Upper lobe of left lung (tissue), 6 donors: ENCODE results near the gene GPX1. TPM values are rescaled to one million over a fixed set of nuclear protein-coding genes. Genes with fewer than 3 reads are reported as not detected.
"Not testable (repeated sequence)": the region's sequence is repeated elsewhere in the genome, so short reads cannot be mapped to it uniquely, and the experiment has no call there.

Experiments
- ATAC-seq, 2 donors: fragments of 200-7000 bp; cut with Tn5 transposase; one replicate each; pipeline ENCODE4 v1.9.1; 2022; ENCODE audit warnings: mild to moderate bottlenecking in 2 of 2, moderate library complexity in 2 of 2; ENCODE audit not compliant: low FRiP score in 2 of 2
- DNase-seq, 2 donors: peaks; one replicate each; pipeline ENCODE4 v3.0.0-alpha.2; 2019 to 2020
- H3K27ac ChIP-seq, 4 donors: fragments of 200-600 bp; sonication (generic); one replicate each; pipeline ENCODE4 v1.5.1; 2016 to 2019
- H3K27me3 ChIP-seq, 4 donors: fragments of 200-600 bp; sonication (generic); one replicate each; pipeline ENCODE4 v1.5.1; 2017 to 2019
- H3K36me3 ChIP-seq, 4 donors: fragments of 200-600 bp; sonication (generic); one replicate each; pipeline ENCODE4 v1.5.1; 2016 to 2019
- H3K4me1 ChIP-seq, 4 donors: fragments of 200-600 bp; sonication (generic); one replicate each; pipeline ENCODE4 v1.5.1; 2018 to 2019
- H3K4me3 ChIP-seq, 4 donors: fragments of 200-600 bp; sonication (generic); one replicate each; pipeline ENCODE4 v1.5.1; 2017 to 2019; ENCODE audit warnings: mild to moderate bottlenecking in 2 of 4, moderate library complexity in 1 of 4
- H3K9me3 ChIP-seq, 4 donors: fragments of 200-600 bp; sonication (generic); one replicate each; pipeline ENCODE4 v1.5.1; 2018 to 2019
- EP300 ChIP-seq, 4 donors: sonication (generic); formaldehyde crosslinking; IDR thresholded peaks; one replicate each; pipeline ENCODE4 v1.5.1; 2017; ENCODE audit warnings: antibody characterized with exemption in 4 of 4, control low read depth in 2 of 4
- POLR2A ChIP-seq, 4 donors: fragments of 450-650 bp; IDR thresholded peaks; one replicate each; pipeline ENCODE4 v1.5.1; 2016 to 2017; ENCODE audit warnings: antibody characterized with exemption in 4 of 4, mild to moderate bottlenecking in 2 of 4
- POLR2AphosphoS5 ChIP-seq, 2 donors: sonication (generic); formaldehyde crosslinking; IDR thresholded peaks; one replicate each; pipeline ENCODE4 v1.5.1; 2017; ENCODE audit warnings: antibody characterized with exemption in 2 of 2
- WGBS, 2 donors: methylation state at CpG; one replicate each; pipeline ENCODE4 v1.1.5; 2017 to 2018; 5-methylcytosine and 5-hydroxymethylcytosine counted together
- total RNA-seq, 6 donors: library from RNA; depleted of rRNA in 4 of 6; stranded (reverse); fragments of >200 nt in 4 of 6; gene quantifications; one replicate each; pipeline versions ENCODE4 v1.1.0 to v1.2.1, GENCODE V29; 2016 to 2021
- TF ChIP-seq, protein P1 (sequence below), 6 experiments: fragments of 450-650 bp in 4 of 6; fragments of 200-600 bp in 2 of 6; sonication (generic) in 2 of 6; IDR thresholded peaks; one replicate each; pipeline ENCODE4 v1.5.1; 2016 to 2019; ENCODE audit warnings: antibody characterized with exemption in 6 of 6
- donor health status: DM: no; HTN: no; CAD: no; lungs with moderate emphysema.
- donor health status: DM: no; HTN: yes; CAD: no; lungs with severe emphysema.

Gene GPX1
- 100 to 1,000 TPM; 174 to 603 (median 445) TPM for total RNA-seq

DNA sequence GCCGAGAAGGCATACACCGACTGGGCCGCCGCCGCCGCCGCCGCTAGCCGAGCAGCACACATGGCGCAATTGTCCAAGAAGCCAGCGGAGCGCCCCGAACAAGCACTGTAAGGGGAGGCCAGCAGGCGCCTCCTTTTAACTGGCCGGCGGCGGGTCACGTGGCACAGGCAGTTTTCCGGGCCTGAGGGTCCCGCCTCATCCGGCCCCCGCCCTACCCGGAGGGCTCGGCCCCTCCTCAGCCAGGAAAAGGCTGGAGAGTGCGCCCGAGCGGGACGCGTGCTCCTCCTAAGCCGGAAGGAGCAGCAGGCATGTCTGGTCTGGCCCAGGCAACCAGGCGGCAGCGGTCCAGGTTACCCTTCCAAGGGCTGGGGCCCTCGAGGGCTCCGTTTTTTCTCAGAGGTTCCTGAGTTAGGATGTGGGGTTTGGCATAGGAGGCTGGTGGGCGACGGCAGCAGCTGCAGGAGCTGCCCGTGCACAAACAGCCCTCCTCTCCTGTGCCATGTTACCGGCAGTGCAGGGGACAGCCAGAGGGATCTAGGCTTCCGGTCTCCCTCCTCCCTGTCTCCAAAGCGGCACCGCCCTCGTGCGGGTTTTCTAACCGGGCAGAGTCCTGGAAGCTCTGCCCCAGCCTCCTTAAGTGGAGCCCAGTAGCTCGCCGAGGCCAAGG is at the start of gene GPX1:
GPX1 (minus strand) TSS at position 137 of the 667 bp plus-strand sequence; CDS start at position 62, 75 bp downstream.
- WGBS, 2 donors, result 2 to 11% methylated on average over 12 to 24 of the region's 46 CpGs
- TF ChIP-seq, protein P1, sequence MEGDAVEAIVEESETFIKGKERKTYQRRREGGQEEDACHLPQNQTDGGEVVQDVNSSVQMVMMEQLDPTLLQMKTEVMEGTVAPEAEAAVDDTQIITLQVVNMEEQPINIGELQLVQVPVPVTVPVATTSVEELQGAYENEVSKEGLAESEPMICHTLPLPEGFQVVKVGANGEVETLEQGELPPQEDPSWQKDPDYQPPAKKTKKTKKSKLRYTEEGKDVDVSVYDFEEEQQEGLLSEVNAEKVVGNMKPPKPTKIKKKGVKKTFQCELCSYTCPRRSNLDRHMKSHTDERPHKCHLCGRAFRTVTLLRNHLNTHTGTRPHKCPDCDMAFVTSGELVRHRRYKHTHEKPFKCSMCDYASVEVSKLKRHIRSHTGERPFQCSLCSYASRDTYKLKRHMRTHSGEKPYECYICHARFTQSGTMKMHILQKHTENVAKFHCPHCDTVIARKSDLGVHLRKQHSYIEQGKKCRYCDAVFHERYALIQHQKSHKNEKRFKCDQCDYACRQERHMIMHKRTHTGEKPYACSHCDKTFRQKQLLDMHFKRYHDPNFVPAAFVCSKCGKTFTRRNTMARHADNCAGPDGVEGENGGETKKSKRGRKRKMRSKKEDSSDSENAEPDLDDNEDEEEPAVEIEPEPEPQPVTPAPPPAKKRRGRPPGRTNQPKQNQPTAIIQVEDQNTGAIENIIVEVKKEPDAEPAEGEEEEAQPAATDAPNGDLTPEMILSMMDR (IDR thresholded peaks at IDR 0.05), result peak in 4 of 6 experiments; percentile 6 to 29 (median 14)
- peak; percentile 94 to 98 for TF ChIP-seq POLR2AphosphoS5 (IDR thresholded peaks at IDR 0.05)
- peak; percentile 62 to 99 (median 98) for TF ChIP-seq POLR2A (IDR thresholded peaks at IDR 0.05)
- TF ChIP-seq EP300 (IDR thresholded peaks at IDR 0.05), result peak in 2 of 4 donors; percentile 61 to 75
- DNase-seq (peak; percentile 97 to 98), ATAC-seq (peak; percentile 95 to 97)
- Histone ChIP-seq H3K4me1 (peaks cover 33 to 58% (median 42%) of the 10 kb centered on the region in 4 donors), H3K27ac (peak within 1 kb of the TSS; percentile 88 to 95 (median 94)), H3K4me3 (peak within 1 kb of the TSS; percentile 37 to 83 (median 70)), H3K9me3 (no peaks in the 10 kb centered on the region), H3K27me3 (no peaks in the 10 kb centered on the region), H3K36me3 (peaks cover 30 to 69% (median 46%) of the 10 kb centered on the region in 4 donors)

DNA sequence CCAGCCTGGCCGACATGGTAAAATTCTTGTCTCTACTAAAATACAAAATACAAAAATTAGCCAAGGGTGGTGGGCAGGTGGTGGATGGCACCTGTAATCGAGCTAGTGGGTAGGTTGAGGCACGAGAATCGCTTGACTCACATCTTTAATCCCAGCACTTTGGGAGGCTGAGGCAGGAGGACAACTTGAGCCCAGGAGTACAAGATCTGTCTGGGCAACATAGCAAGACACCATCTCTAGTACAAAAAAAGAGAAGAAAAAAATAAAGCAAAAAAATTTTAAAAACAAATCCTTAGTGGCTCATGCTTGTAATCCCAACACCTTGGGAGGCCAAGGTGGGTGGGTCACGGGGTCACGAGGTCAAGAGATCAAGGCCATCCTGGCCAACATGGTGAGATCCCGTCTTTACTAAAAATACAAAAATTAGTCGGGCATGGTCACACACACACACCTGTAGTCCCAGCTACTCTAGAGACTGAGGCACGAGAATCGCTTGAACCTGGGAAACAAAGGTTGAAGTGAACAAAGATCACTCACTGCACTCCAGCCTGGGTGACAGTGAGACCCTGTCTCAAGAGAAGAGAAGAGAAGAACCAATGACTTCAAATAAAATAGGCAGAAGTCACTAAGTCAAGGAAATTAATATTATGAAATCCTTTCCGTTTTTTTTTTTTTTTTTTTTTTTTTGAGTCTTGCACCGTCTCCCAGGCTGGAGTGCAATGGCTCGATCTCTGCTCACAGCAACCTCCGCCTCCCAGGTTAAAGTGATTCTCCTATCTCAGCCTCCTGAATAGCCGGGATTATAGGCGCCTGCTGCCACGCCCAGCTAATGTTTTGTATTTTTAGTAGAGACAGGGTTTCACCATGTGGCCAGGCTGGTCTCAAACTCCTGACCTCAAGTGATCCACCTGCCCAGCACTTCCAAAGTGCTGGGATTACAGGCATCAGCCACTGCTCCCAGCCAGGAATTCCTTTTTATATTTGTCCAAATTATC is 48.7 kb upstream of the GPX1 start:
- 54 to 55% methylated on average over 17 of the region's 17 CpGs for WGBS, 2 donors
- Histone ChIP-seq H3K27me3 (no peaks in the 10 kb centered on the region), H3K9me3 (no peaks in the 10 kb centered on the region), H3K36me3 (peaks cover 0 to 4% (median 2%) of the 10 kb centered on the region in 4 donors), H3K4me3 (no peak overlapping the region), H3K4me1 (peaks cover 73 to 81% (median 74%) of the 10 kb centered on the region in 4 donors), H3K27ac (peak overlapping the region; percentile 19 to 100 (median 60))
- TF ChIP-seq POLR2A (IDR thresholded peaks at IDR 0.05) (no peak), POLR2AphosphoS5 (IDR thresholded peaks at IDR 0.05) (no peak), EP300 (IDR thresholded peaks at IDR 0.05) (no peak)
- TF ChIP-seq, protein P1 (IDR thresholded peaks at IDR 0.05), result no peak
- DNase-seq, result no peak
- ATAC-seq, result no peak

DNA sequence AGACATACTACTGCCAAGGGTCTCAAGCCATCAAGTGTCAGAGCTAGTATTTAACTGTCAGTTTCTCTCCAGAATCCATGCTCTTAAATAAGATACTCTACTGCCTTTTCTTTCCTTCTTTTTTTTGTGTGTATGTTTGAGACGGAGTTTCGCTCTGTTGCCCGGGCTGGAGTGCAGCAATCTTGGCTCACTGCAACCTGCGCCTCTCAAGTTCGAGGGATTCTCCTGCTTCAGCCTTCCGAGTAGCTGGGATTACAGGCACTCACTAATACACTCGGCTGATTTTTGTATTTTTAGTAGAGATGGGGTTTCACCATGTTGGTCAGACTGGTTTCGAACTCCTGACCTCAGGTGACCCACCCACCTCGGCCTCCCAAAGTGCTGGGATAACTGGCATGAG is 47.4 kb upstream of the GPX1 start:
- H3K9me3 ChIP-seq, H3K4me3 ChIP-seq, H3K27me3 ChIP-seq, ATAC-seq: not testable (repeated sequence)
- Histone ChIP-seq H3K27ac (peak overlapping the region; percentile 37 to 100 (median 69)), H3K36me3 (peaks cover 0 to 12% (median 2%) of the 10 kb centered on the region in 4 donors), H3K4me1 (peaks cover 85 to 92% (median 86%) of the 10 kb centered on the region in 4 donors)
- DNase-seq, result peak in 1 of 2 donors; percentile 53
- WGBS, 2 donors, result 43 to 50% methylated on average over 9 of the region's 9 CpGs

DNA sequence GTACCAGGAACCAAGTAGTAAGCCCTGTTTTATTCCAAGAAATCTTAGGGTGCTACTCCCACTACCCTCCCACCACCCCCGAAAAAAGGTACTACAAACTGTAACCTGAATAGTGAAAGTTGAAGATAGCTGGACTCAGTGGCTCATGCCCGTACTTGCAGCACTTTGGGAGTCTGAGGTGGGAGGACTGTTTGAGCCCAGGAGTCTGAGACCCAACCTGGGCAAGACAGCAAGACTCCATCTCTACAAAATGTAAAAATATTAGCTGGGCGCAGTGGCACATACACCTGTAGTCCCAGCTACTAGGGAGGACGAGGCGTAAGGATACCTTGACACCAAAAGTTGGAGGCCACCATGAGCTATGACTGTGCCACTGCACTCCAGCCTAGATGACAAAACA is 45.7 kb upstream of the GPX1 start:
- Histone ChIP-seq H3K27me3 (no peaks in the 10 kb centered on the region), H3K4me3 (no peak overlapping the region), H3K9me3 (no peaks in the 10 kb centered on the region), H3K4me1 (peaks cover 81 to 90% (median 84%) of the 10 kb centered on the region in 4 donors), H3K27ac (no peak overlapping the region), H3K36me3 (peaks cover 0 to 15% (median 2%) of the 10 kb centered on the region in 4 donors)
- TF ChIP-seq, protein P1 (IDR thresholded peaks at IDR 0.05), result no peak
- ATAC-seq (no peak), DNase-seq (no peak)
- 75 to 92% methylated on average over 4 to 5 of the region's 5 CpGs for WGBS, 2 donors

DNA sequence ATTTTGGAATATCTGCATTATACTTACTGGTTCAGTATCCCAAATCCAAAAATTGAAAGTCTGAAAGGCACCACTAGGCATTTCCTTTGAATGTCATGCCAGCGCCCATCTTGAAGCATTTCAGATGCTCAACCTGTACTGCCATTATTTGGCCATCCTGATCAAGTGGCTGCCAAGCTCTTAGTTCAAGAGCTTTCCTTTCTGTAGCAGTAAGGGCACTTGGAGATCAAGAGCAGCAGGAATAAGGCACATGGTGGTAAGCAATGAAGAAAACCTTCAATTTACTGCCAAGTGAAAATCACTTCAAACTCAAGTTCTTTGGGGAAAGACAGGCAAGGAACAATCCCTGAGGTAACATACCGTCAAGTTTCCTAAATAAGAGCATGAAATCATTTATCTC is 43.6 kb upstream of the GPX1 start:
- Histone ChIP-seq H3K4me3 (no peak overlapping the region), H3K9me3 (no peaks in the 10 kb centered on the region), H3K27me3 (no peaks in the 10 kb centered on the region), H3K27ac (peak overlapping the region; percentile 20 to 54 (median 42)), H3K36me3 (peaks cover 0 to 17% (median 2%) of the 10 kb centered on the region in 4 donors), H3K4me1 (peaks cover 67 to 87% (median 81%) of the 10 kb centered on the region in 4 donors)
- DNase-seq (peak in 1 of 2 donors; percentile 79), ATAC-seq (peak in 1 of 2 donors; percentile 77)
- TF ChIP-seq, protein P1 (IDR thresholded peaks at IDR 0.05), result no peak
- peak in 1 of 2 donors; percentile 55 for TF ChIP-seq POLR2AphosphoS5 (IDR thresholded peaks at IDR 0.05)
- no peak for TF ChIP-seq POLR2A (IDR thresholded peaks at IDR 0.05)
- peak in 2 of 4 donors; percentile 18 to 76 for TF ChIP-seq EP300 (IDR thresholded peaks at IDR 0.05)
- 49 to 51% methylated on average over 2 of the region's 2 CpGs for WGBS, 2 donors
